Endothelial cell of umbilical vein (primary cell): ENCODE data around the gene AIF1. TPM values are rescaled to one million over a fixed set of nuclear protein-coding genes. Genes with fewer than 3 reads are reported as not detected.

ENCODE experiments used
- BruUV-seq: library from RNA; stranded (reverse); fragments of 400-500 nt; replicated peaks from 2 replicates; lab custom pipeline; 2021; lab: Mats Ljungman, UMichigan
- CTCF ChIA-PET: fragments of 300-600, 350-600 bp; sonication (Branson Sonifier 250); formaldehyde crosslinking; loops from one replicate; lab custom pipeline; 2021; ENCODE audit warnings: antibody characterized with exemption, inconsistent platforms; lab: Charles Lee
- POLR2A ChIA-PET: fragments of 300-600, 350-600 bp; sonication (Branson Sonifier 250); formaldehyde crosslinking; loops from one replicate; lab custom pipeline; 2021; ENCODE audit warnings: antibody characterized with exemption, inconsistent platforms; lab: Charles Lee
- DNase-seq: peaks from one replicate; pipeline ENCODE4 v3.0.0-alpha.2; 2011; ENCODE audit warnings: low read depth, low spot score
- FAIRE-seq: peaks from 2 replicates; lab custom pipeline; 2011; peaks lifted over from hg19 to GRCh38; lab: Jason Lieb, UNC
- H2AFZ ChIP-seq: 2 replicates; pipeline ENCODE4 v1.6.0; 2012; ENCODE audit warnings: low read depth, low read length, control low read depth, inconsistent platforms
- H3K27ac ChIP-seq: 2 replicates; pipeline ENCODE4 v1.5.1; 2011; ENCODE audit warnings: low read depth, mild to moderate bottlenecking, control low read depth, low read length, moderate library complexity; ENCODE audit not compliant: insufficient read depth
- H3K27me3 ChIP-seq, 2 experiments: 2 replicates each; pipeline versions ENCODE4 v1.6.0 to v1.6.1; 2011; ENCODE audit warnings: low read length in 2 of 2, mixed read lengths in 1 of 2; ENCODE audit not compliant: control insufficient read depth in 2 of 2, insufficient read depth in 2 of 2
- H3K36me3 ChIP-seq, 2 experiments: 2 replicates in 1 of 2; 3 replicates in 1 of 2; pipeline ENCODE4 v1.5.1; 2011; ENCODE audit warnings: low read length in 2 of 2, mild to moderate bottlenecking in 1 of 2, moderate library complexity in 1 of 2; ENCODE audit not compliant: control insufficient read depth in 2 of 2, insufficient read depth in 2 of 2; ENCODE audit errors: extremely low read depth in 1 of 2
- H3K4me1 ChIP-seq: 3 replicates; pipeline ENCODE4 v1.5.1; 2011; ENCODE audit warnings: mild to moderate bottlenecking, low read length; ENCODE audit not compliant: control insufficient read depth, insufficient read depth; ENCODE audit errors: extremely low read depth
- H3K4me2 ChIP-seq: 2 replicates; pipeline ENCODE4 v1.6.1; 2011; ENCODE audit warnings: low read length, control low read depth, mixed read lengths; ENCODE audit not compliant: insufficient read depth
- H3K4me3 ChIP-seq, 3 experiments: fragments of 200-600 bp in 1 of 3; sonication (generic), shearing (Covaris generic) in 1 of 3; replicated peaks in 1 of 3; 2 replicates each; pipeline ENCODE4 v1.5.1; 2011 to 2016; ENCODE audit warnings: control low read depth in 3 of 3, low read length in 3 of 3, mild to moderate bottlenecking in 2 of 3, inconsistent platforms in 1 of 3, low read depth in 1 of 3, moderate library complexity in 1 of 3; ENCODE audit not compliant: insufficient read depth in 1 of 3
- H3K79me2 ChIP-seq: 2 replicates; pipeline ENCODE4 v1.6.0; 2012; ENCODE audit warnings: low read length, inconsistent platforms; ENCODE audit not compliant: control insufficient read depth, insufficient read depth
- H3K9ac ChIP-seq: replicated peaks from 2 replicates; pipeline ENCODE3; 2011; ENCODE audit warnings: low read length, control low read depth; ENCODE audit not compliant: insufficient read depth; ENCODE audit errors: extremely low read depth
- H3K9me1 ChIP-seq: replicated peaks from 3 replicates; pipeline ENCODE4 v1.6.0; 2011; ENCODE audit warnings: mild to moderate bottlenecking, low read length; ENCODE audit not compliant: control insufficient read depth, insufficient read depth; ENCODE audit errors: extremely low read depth
- H3K9me3 ChIP-seq: replicated peaks from 2 replicates; pipeline ENCODE4 v1.5.1; 2012; ENCODE audit warnings: low read length, inconsistent platforms; ENCODE audit not compliant: control insufficient read depth, insufficient read depth
- H4K20me1 ChIP-seq: replicated peaks from 2 replicates; pipeline ENCODE3; 2011; ENCODE audit warnings: mild to moderate bottlenecking, low read length; ENCODE audit not compliant: control insufficient read depth, insufficient read depth; ENCODE audit errors: extremely low read depth
- EZH2 ChIP-seq: IDR thresholded peaks from 2 replicates; pipeline ENCODE4 v1.6.1; 2012; ENCODE audit warnings: borderline replicate concordance, low read depth, mild to moderate bottlenecking, moderate library complexity, low read length, inconsistent platforms; ENCODE audit not compliant: severe bottlenecking
- FOS ChIP-seq: IDR thresholded peaks from 2 replicates; pipeline ENCODE4 v1.6.1; 2011; ENCODE audit warnings: mild to moderate bottlenecking, low read length, moderate library complexity, borderline replicate concordance; ENCODE audit not compliant: insufficient read depth
- GATA2 ChIP-seq: IDR thresholded peaks from 2 replicates; pipeline ENCODE4 v1.7.0; 2011; ENCODE audit warnings: low read depth, mild to moderate bottlenecking, moderate library complexity, mixed read lengths, low read length; ENCODE audit not compliant: insufficient read length, insufficient read depth
- JUN ChIP-seq: IDR thresholded peaks from 2 replicates; pipeline ENCODE4 v1.6.1; 2011; ENCODE audit warnings: borderline replicate concordance, low read depth; ENCODE audit not compliant: insufficient read length, insufficient read depth
- MYC ChIP-seq: IDR thresholded peaks from one replicate; pipeline ENCODE4 v1.6.1; 2011; ENCODE audit warnings: mild to moderate bottlenecking, low read depth, low read length
- POLR2A ChIP-seq: IDR thresholded peaks from 2 replicates; pipeline ENCODE4 v1.6.1; 2012; ENCODE audit warnings: low read depth, mild to moderate bottlenecking, control low read depth, low read length
- POLR2AphosphoS5 ChIP-seq: IDR thresholded peaks from 2 replicates; pipeline ENCODE4 v1.6.1; 2012; ENCODE audit warnings: low read depth, mild to moderate bottlenecking, control low read depth, low read length, moderate library complexity; ENCODE audit not compliant: insufficient read depth
- dilution Hi-C: fragments of 300-500 bp; cut with MboI; formaldehyde crosslinking; loops from one replicate; pipeline ENCODE4 v1.15.0; 2019; ENCODE audit warnings: low sequenced_read_pairs; ENCODE audit not compliant: extremely low pct_ligation_motif_present
- intact Hi-C: fragments of 100-400 bp; cut with micrococcal nuclease; formaldehyde crosslinking; loops from one replicate; pipeline ENCODE4 v1.10.0; 2022
- polyA plus RNA-seq, 4 experiments: library from polyadenylated mRNA; depleted of rRNA in 3 of 4; stranded (reverse) in 3 of 4; unstranded in 1 of 4; fragments of >200 nt; gene quantifications; 2 replicates each; pipeline versions ENCODE4 v1.2.1 to v1.2.3, GENCODE V29; 2011 to 2012; ENCODE audit warnings: missing spikeins in 1 of 4
- total RNA-seq: library from RNA; stranded (reverse); gene quantifications from 2 replicates; pipeline ENCODE4 v1.2.3, GENCODE V29; 2021
- TF ChIP-seq, protein P1 (sequence below): IDR thresholded peaks from 2 replicates; pipeline ENCODE4 v1.6.1; 2011; ENCODE audit not compliant: insufficient read depth, insufficient read length
- TF ChIP-seq, protein P2 (sequence below), 2 donors: IDR thresholded peaks; 1 replicate in 1 of 2; 2 replicates in 1 of 2; pipeline ENCODE4 v1.5.1; 2011; ENCODE audit warnings: low read length in 2 of 2, mild to moderate bottlenecking in 2 of 2, moderate library complexity in 2 of 2, control low read depth in 1 of 2, inconsistent platforms in 1 of 2, low read depth in 1 of 2; ENCODE audit not compliant: insufficient read depth in 1 of 2; ENCODE audit errors: extremely low read depth in 1 of 2

AIF1 gene
- total and polyA plus RNA-seq, 2 donors (not counting 3 experiments of a cell fraction or from before 2014, with no cell fraction given), result not detected

DNA sequence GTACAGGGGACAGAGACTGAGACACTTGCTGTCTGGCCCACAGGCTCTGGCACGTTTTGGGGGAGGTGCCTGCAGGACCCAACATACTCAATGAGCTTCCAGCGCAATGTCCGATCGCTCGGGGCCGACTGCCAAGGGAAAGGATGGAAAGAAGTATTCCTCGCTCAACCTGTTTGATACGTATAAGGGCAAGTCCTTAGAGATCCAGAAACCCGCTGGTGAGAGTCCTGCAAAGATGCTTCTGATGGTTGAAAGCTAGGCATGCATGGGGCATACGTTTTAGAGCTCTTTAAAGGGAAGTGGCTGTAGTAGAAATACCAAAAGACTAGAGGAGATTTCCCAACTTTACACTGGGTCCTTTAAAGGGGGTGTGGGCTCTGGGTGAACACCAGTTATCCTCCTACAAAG lies 7.7 kb downstream of the AIF1 start:
- Histone ChIP-seq H3K9ac (no peak overlapping the region), H2AFZ (no peak overlapping the region), H3K4me2 (peak overlapping the region; percentile 92), H3K9me1 (no peaks in the 10 kb centered on the region), H3K9me3 (no peaks in the 10 kb centered on the region), H3K27me3 (no peaks in the 10 kb centered on the region), H4K20me1 (no peaks in the 10 kb centered on the region), H3K79me2 (peaks cover 62% of the 10 kb centered on the region), H3K27ac (no peak overlapping the region), H3K4me3 (peak overlapping the region in 1 of 3 experiments; percentile 95), H3K36me3 (peaks cover 25 to 38% of the 10 kb centered on the region in 2 experiments), H3K4me1 (peaks cover 13% of the 10 kb centered on the region)
- intact Hi-C loops (loop anchor here (5.0 kb wide), 1 partner anchor 130 kb away; no protein-coding TSS in a partner anchor), dilution Hi-C loops (no loop called here)
- FAIRE-seq, result no peak
- POLR2A ChIA-PET, result interaction anchor here (0.8 to 2.2 kb wide), 3 partner anchors 11 to 49 kb away, joined by 3 to 4 read pairs (median 3); no protein-coding TSS in a partner anchor
- no TSS peak for BruUV-seq
- no peak for TF ChIP-seq POLR2A
- TF ChIP-seq, protein P1, sequence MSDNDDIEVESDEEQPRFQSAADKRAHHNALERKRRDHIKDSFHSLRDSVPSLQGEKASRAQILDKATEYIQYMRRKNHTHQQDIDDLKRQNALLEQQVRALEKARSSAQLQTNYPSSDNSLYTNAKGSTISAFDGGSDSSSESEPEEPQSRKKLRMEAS, result no peak
- no peak for TF ChIP-seq POLR2AphosphoS5
- TF ChIP-seq, protein P2, sequence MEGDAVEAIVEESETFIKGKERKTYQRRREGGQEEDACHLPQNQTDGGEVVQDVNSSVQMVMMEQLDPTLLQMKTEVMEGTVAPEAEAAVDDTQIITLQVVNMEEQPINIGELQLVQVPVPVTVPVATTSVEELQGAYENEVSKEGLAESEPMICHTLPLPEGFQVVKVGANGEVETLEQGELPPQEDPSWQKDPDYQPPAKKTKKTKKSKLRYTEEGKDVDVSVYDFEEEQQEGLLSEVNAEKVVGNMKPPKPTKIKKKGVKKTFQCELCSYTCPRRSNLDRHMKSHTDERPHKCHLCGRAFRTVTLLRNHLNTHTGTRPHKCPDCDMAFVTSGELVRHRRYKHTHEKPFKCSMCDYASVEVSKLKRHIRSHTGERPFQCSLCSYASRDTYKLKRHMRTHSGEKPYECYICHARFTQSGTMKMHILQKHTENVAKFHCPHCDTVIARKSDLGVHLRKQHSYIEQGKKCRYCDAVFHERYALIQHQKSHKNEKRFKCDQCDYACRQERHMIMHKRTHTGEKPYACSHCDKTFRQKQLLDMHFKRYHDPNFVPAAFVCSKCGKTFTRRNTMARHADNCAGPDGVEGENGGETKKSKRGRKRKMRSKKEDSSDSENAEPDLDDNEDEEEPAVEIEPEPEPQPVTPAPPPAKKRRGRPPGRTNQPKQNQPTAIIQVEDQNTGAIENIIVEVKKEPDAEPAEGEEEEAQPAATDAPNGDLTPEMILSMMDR (IDR thresholded peaks at IDR 0.05; ENCODE audit: extremely low read depth in 1 of 2, insufficient read depth in 1 of 2, low read depth in 1 of 2, low read length in 2 of 2), result no peak
- TF ChIP-seq FOS, result no peak
- no peak for TF ChIP-seq MYC
- no peak for TF ChIP-seq GATA2
- TF ChIP-seq JUN, result no peak
- no peak for TF ChIP-seq EZH2
- CTCF ChIA-PET, result interaction anchor here (0.7 to 3.9 kb wide), 7 partner anchors 17 to 81 kb away, joined by 3 to 18 read pairs (median 4); partner anchors contain the start of gene DDX39B
- DNase-seq, result no peak
